DMS79 (cell line): ENCODE measurements around the gene SEC23B.
"Not testable (repeated sequence)": the region's sequence is repeated elsewhere in the genome, so short reads cannot be mapped to it uniquely, and the experiment has no call there.

Source experiments
- DNase-seq: peaks from one replicate; lab custom pipeline; 2025; lab: John Stamatoyannopoulos, UW

The SEC23B gene

DNA sequence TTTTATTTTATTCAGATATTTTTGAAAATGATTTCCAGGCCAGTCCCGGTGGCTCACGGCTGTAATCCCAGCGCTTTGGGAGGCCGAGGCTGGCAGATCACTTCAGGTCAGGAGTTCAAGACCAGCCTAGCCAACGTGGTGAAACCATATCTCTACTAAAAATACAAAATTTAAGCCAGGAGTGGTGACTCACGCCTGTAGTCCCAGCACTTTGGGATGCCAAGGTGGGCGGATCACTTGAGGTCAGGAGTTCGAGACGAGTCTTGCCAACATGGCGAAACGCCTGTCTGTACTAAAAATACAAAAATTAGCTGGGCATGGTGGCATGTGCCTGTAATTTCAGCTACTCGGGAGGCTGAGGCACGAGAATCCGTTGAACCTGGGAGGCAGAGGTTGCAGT lies 19.0 kb downstream of the SEC23B start:
- DNase-seq, result not testable (repeated sequence)

DNA sequence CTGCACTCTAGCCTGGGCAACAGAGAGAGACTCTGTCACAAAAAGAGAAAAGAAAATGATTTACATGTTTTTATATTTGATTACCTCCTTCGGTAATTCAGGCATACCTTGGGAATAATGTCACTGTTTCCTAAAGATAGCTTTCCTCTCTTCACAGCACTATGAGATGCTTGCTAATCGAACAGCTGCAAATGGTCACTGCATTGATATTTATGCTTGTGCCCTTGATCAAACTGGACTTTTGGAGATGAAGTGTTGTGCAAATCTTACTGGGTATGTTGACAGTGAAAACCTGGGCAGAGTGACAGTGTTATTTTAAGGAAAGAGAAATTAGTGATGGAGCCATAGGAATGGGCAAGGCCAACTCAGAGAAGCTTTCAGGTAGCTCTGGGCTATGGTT lies 19.6 kb downstream of the SEC23B start:
- no peak for DNase-seq

DNA sequence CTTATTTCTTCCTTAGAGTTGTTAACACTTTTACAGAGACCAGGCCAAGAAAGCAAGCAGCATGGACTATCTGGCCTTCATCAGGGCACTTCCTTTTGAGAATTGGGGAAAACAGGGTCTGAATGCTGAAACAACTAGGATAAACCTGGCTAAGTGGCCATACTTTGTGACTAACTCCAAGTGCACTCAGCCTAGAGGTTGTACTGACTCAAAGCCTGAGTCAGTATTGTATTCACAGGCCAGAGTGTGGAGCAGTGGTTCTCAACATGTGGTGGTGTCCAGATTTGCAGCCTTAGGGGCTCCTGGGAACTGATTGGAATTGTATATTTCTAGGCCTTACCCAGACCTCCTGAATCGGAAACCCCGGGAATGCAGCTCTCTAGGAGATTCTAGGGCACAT lies 20.1 kb downstream of the SEC23B start:
- DNase-seq, result no peak

DNA sequence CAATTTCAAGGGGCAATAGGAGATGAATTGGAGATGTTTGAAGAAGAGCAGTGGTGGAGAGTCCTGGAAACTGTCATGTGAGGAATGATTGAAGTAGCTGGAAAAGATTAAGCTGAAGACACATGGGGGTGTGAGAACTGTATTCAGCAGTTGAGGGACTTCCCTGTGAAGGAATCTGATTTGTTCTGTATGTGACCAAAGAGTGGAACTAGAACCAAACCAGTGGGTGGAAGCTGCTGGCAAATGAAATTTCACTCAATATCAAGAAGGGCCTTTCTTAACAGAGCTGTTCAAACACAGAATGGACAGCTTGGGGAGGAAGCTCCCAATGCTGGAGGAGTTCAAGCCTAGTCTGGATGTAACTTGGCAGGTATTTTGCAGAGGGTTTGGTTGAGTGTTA lies 21.3 kb downstream of the SEC23B start:
- no peak for DNase-seq

DNA sequence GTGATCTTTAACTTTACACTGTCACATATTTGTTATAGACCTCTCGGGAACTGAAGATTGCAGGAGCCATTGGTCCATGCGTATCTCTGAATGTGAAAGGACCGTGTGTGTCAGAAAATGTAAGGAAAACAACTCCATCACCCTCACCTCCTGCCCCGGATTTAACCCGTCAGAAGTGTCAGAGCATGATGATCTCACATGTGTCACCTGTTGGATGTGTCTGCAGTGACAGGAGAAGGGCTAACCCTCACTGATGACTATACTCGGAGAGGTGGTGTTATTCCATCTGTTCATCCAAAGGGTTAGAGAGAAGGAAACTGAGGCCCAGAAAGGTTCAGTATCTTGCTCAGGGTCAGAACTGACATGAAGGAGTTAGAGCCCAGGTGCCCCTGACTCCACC lies 24.9 kb downstream of the SEC23B start:
- no peak for DNase-seq

GRCh38 chr20:18533491-18533890 lies 25.8 kb downstream of the SEC23B start:
- DNase-seq, result no peak

DNA sequence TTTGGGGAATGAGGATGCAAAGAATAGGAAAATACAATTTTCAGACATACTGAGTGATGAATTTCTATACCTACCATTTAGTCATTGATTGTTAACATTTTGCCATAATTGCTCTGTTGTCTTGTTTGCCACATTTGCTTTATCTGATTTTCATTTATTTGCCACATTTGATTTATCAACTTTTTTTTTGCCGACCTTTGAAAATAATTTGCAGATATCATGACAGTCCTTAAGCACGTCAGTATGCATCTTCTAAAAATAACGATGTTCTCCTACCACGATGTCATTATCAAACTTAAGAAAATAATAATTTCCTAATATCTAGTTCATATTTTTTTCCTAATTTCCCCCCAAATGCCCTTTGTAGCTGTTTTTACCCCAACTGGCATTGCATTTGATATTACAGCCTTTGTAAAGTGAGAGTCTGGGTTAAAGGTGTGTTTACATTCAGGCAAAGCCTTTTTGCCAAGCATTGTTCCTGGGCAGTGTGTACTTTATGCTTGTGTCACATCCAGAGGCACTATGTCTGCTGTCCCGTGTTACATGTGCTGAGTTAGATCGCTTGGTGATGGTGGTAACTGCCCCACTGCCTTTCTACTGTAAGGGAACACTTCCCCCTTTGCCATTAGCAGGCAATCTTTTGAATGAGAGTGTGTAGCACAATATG lies 26.4 kb downstream of the SEC23B start:
- no peak for DNase-seq

DNA sequence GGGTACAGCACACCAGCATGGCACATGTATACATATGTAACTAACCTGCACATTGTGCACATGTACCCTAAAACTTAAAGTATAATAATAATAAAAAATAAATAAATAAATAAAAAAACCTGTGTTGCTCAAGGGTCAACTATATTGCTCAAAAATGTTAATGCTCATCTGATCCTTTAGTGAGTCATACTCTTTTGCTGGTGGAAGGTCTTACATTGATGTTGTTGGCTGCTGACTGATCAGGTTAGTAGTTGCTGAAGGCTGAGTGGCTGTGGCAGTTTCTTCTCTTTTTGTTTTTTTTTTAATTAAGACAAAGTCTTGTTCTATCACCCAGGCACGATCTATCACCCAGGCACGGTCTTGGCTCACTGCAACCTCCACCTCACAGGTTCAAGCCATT lies 29.9 kb downstream of the SEC23B start:
- no peak for DNase-seq

- DNase-seq, result no peak
Observed at GRCh38 chr20:18541741-18542140, 34.0 kb downstream of the SEC23B start.

GRCh38 chr20:18543216-18543615 lies 35.5 kb downstream of the SEC23B start:
- no peak for DNase-seq

DNA sequence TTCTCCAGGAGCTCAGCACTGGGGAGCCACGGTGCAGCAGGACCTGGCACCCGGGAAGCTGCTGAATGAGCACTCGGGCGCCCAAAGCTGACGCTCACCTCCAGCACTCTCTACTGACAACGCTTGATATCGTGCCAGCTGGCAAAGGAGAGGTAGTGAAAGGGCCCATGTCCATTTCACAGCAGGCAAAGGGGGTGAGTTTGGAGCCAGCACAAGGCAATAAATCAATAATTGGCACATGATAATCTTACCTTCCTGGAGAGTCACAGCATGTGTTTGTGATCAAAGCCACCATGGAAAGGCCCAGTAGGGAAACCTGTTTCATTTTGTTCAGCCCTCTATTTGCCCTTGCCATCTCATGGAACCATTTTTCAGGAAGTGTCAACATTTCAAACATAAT lies 36.2 kb downstream of the SEC23B start:
- no peak for DNase-seq

DNA sequence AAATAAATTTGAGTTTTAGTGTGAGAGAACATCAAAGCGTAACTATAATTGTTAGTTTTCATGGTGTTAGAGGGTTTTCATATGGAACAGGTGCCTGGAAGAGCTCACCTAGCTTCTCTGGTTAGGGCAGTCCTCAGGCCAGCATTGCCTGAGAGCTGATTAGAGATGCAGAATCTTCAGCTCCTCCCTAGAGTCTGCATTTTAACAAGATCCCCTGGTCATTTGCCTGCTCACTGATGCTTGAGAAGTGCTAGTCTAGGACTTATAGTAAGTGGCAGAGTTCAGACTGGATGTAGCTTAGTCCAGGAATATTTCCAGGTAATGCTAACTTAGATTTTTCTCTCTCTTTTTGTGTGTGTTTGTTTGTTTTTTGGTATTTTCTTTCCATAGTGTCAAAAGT lies 37.8 kb downstream of the SEC23B start:
- DNase-seq, result no peak

GRCh38 chr20:18548465-18548864 lies 40.7 kb downstream of the SEC23B start:
- DNase-seq, result no peak

DNA sequence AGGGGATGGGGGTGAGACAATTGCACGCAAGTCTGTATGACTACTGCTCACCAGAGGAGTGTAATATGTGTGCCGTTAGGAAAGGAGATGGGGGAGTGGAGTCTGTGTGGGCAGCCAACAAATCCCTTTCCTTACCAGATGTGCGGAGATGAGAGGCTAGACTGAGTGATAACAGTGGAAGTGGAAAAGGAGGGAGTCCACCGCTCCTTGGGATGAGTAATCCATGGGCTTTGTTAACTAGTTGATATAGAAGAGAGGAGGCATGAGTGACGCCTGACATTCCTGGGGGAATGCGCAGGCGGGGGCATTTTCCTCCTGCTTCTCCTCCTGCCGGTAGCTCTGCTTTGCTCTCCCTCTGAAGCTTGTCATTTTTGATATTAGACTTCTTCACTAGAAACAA lies 46.0 kb downstream of the SEC23B start:
- no peak for DNase-seq

GRCh38 chr20:18566892-18567738 lies 59.4 kb downstream of the SEC23B start, which contains the start of gene SMIM26:
Gene SMIM26, plus strand, starts transcription at chr20:18567432. Its CDS starts 47 bp downstream, at chr20:18567479.
- DNase-seq, result peak; percentile 82

- no peak for DNase-seq
Observed at GRCh38 chr20:18567739-18568091, 60.0 kb downstream of the SEC23B start.

DNA sequence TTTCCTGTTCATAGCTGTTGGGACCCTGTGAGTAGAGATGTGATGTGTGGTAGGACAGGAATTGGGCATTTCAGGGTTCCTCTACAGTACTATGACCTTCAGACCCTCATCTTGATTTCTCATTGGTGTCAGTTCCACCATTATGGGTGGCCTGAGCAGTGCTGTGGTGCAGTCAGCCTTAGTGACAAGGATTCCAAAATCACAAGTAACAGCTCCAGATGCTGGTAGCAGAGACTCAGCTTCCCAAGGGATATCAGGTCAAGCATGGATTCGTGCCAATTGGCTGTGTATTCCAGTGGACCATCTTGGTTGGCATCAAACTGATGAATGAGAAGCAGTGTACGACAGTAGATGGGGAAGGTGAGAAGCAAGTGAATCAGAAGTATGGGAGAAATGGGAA lies 63.3 kb downstream of the SEC23B start:
- DNase-seq, result no peak

DNA sequence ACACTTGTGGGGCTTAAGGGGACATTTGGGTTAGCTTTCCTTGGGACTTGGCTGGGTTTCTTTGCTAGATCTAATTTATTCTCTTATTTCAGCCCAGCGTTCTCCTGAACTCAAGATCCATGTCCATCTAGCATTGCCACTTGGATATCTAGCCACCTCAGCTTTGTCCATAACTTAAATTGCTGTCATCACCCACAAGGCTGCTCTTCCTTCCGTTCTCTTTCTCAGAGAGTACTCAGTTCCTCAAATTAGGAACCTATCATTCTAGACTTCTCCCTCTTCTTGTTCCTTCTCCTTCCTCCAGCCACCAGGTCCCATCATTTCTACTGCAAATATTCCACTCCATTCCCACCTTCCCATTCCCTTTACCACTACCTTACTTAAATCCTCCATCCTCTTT lies 63.8 kb downstream of the SEC23B start:
- DNase-seq, result no peak

- DNase-seq, result no peak
Observed at GRCh38 chr20:18577942-18578341, 70.2 kb downstream of the SEC23B start.

DNA sequence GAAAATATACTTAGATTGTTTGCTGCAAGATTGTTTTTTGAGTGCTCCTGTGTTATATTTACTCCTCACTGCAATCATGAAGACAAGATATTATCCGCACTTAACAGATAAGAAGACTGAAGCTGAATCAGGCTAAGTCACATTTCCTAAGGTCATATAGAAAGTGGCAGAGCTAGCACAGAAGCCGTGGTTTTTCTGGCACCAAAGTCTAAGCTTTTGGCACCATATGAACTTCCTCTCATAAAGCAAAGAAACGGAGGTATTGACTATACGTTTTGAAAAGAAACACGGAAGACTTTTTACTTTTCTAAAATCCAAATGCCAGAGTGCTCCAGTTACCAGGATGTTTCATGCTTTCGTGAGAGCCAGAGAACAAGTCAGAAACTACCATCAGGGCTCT lies 70.8 kb downstream of the SEC23B start:
- no peak for DNase-seq

DNA sequence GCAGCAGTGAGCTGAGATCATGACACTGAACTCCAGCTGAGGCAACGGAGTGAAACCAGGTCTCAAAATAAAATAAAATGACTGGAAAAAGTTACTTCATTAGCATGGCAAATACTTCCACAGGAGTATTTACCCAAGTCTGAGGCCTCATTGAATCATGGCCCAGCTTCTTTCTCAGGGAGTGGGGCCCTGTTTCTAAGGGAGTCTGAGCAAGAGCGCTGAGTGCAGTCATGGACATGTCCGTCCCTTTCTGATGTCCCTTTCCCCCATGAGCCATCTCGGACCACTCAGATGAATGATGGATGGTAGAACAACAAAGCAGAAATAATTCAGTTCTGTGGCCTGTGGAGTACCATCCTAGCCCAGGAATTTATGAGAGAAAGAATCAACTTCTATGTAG lies 72.3 kb downstream of the SEC23B start:
- no peak for DNase-seq

- no peak for DNase-seq
Observed at GRCh38 chr20:18585134-18585533, 77.4 kb downstream of the SEC23B start.

- DNase-seq, result peak; percentile 37
Observed at GRCh38 chr20:18587665-18588573, 80.2 kb downstream of the SEC23B start, which contains the start of gene DTD1. Gene DTD1, plus strand, starts transcription at chr20:18588054. Its CDS starts 19 bp downstream, at chr20:18588073.
